Cardiac fibroblast (primary cell): Measurements from ENCODE around the gene TSPAN9.

Experiments used
- DNase-seq, 2 donors: peaks; one replicate each; pipeline versions ENCODE4 v3.0.0 to v3.0.0-alpha.2; 2010; ENCODE audit warnings: low read depth in 2 of 2
- H3K4me3 ChIP-seq, 2 donors: replicated peaks in 1 of 2; 1 replicate in 1 of 2; 2 replicates in 1 of 2; pipeline ENCODE4 v1.5.1; 2011; ENCODE audit warnings: low read depth in 2 of 2, low read length in 2 of 2, mild to moderate bottlenecking in 2 of 2, moderate library complexity in 1 of 2
- TF ChIP-seq, protein P1 (sequence below): IDR thresholded peaks from one replicate; pipeline ENCODE4 v1.5.1; 2011; ENCODE audit warnings: low read depth, mild to moderate bottlenecking, low read length, inconsistent platforms

TSPAN9 gene

DNA sequence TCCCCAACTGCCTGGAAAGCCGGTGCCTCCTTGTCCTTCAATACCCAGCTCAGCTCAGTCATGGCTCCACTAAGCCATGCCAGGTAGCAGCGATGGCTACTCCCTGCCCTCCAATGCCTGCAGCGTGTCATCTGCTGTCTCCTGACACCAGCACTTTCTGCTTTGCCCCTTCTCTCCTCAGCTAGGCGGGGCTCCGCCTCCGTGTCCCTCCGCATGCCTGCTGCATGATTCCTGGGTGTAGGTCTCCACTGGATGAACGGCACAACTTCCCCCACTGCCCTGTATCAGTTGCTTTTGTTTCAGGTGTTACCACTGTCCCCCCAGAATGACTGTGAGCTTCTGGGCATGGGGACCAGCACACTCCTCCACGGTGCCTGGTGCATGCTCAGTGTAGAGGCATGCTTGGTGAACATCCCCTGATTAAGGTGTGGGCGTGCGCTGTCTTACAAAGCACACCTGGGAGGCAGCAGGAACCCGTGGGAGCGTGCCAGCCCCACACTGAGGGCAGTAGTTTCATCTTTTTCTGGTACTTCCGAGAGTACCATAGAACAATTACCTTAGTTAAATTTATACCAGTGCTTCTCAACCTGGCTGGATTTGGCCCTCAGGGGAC lies 234.4 kb downstream of the TSPAN9 start:
- TF ChIP-seq, protein P1, sequence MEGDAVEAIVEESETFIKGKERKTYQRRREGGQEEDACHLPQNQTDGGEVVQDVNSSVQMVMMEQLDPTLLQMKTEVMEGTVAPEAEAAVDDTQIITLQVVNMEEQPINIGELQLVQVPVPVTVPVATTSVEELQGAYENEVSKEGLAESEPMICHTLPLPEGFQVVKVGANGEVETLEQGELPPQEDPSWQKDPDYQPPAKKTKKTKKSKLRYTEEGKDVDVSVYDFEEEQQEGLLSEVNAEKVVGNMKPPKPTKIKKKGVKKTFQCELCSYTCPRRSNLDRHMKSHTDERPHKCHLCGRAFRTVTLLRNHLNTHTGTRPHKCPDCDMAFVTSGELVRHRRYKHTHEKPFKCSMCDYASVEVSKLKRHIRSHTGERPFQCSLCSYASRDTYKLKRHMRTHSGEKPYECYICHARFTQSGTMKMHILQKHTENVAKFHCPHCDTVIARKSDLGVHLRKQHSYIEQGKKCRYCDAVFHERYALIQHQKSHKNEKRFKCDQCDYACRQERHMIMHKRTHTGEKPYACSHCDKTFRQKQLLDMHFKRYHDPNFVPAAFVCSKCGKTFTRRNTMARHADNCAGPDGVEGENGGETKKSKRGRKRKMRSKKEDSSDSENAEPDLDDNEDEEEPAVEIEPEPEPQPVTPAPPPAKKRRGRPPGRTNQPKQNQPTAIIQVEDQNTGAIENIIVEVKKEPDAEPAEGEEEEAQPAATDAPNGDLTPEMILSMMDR = no peak
- no peak overlapping the region for H3K4me3 ChIP-seq
- DNase-seq = no peak

DNA sequence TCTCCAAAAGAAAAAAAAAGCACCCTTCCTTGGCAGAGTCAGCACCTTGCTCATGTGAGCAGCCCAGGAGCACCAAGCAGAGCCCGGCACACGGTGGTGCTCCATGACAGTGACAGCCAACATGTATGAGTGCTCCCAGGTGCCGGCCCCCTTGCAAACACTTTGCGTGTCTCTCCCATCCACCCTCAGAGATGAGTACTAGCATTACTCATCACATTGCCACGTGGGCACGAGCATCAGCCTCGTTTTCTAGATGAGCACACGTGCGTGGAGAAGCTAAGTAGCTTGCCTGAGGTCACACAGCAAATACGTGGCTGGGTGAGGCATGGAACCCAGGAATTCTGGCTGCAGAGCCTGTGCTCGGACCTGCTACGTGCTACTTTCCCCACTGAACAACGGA lies 235.9 kb downstream of the TSPAN9 start:
- TF ChIP-seq, protein P1 = no peak
- H3K4me3 ChIP-seq = no peak overlapping the region
- peak in 1 of 2 donors; percentile 84 for DNase-seq

DNA sequence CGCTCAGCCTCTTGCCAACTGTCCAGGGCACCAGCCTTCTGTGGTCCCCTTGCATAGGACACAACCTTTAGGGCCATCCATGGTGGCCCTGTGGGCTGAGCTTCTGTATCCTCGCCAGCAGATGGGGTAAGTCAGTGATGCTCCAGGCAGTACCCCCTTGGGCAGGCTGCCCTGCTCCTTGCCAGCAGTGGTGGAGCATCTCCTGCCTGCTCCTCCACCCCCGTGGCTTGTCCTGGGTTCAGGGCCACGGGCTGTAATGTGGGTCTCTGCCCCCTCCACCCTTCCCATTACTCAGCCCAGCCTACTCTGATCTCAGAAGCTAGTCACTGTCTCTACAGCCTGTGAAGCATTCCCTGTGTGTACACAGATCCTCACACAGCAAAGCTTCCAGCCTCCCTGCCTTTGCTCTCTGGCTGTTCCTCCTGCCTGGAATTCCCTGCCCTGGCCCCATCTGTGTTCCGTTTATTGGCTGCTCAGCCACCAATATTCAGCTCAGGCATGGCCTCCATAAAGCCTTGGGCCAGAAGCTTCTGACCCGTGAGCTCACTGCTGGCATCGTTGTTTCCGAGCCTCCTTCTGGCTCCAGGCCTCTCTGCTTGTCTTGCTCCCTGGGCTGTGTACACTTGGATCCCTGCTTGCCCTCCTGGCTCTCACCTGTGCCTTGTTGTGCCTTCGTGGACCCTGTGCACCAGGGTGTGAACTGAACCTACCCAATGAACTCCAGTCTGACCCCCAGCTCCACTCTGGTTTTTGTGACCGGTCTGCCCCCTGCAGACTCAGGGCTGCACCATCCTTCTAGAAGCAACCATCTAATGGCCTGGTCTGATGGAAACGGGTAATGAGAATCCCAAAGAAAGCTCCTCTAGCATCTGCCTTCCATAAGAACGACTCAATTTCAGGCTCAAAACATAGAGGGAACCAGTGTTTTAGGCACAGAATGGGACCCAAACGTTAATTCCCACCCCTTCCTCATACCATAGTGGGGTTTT lies 236.8 kb downstream of the TSPAN9 start:
- peak; percentile 26 to 34 for DNase-seq

DNA sequence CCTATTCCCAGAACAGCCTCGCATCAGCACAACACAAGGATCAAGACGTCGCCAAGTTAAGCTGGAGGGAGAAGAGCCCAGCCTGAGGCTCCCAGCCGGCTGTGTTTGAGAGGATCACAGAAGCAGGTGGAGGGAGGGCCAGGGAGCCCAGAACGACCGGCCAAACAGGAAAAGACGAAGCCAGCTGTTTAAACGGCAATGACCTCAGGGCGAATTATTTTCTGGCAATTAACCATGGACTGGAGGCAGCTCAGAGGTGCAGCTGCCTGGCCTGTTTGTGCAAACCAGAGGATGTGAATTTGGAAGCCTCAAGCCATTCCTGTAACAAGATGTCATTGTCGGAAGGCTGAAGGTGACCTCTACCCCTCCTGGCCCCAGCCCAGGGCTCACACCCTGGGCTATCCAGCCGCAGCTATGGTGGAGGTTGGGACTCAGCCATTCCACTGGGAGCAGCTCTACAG lies 238.1 kb downstream of the TSPAN9 start:
- peak; percentile 67 to 70 for DNase-seq
- TF ChIP-seq, protein P1 = no peak

More for the DNA sequence above, 236.8 kb downstream of the TSPAN9 start:
- TF ChIP-seq, protein P1 = peak; percentile 43
- no peak overlapping the region for H3K4me3 ChIP-seq

DNA sequence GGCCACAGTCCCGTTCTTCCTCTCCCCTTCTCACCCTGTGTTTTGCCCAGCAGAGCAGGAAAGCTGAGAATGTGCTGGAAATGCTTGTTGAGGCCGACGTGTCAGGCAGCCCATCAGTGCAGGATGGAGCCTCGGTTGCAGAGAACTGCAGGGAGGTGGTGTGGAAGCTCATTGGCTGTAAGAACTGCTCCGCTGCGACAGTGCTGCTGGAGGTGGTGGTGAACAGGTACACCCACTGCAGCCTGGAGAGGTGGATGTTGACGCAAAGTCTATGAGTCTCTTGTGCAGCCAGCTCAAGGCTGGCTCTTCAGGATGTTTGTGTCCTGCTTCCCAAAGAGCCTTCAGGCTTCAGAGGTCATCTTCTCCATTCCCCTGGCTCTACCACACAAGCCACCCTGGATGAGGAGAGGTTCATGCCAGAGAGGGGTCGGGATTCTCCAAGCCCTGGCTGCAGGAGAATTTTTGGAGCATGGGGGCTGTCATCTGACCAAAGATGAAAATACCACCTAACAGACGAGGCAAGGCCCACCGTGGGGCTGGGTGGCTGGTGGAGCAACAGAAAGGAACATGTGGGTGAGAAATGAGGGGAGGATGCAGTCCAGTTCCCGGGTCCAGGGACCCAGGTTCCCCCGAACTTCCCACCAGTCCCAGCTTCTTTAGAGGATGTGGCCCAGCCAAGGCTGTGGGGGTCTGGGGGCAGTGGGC lies 239.7 kb downstream of the TSPAN9 start:
- DNase-seq = no peak
- no peak overlapping the region for H3K4me3 ChIP-seq
- TF ChIP-seq, protein P1 = no peak

More for the DNA sequence above, 238.1 kb downstream of the TSPAN9 start:
- H3K4me3 ChIP-seq = no peak overlapping the region

DNA sequence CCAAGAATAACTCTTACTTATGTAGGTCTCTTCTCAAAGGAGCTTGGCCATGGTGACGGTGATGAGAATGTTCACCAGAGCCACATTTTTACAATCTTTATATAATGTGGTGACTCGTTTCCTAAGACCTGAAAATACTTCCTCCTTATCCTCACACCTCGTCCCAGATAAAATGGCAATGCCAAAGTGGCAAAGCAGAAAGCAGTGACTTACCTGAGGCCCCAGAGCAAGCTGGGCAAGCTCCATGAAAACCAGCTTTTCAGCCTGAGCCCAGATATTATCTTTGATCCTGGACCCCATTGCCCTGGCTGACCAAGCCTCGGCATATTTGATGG lies 240.3 kb downstream of the TSPAN9 start:
- DNase-seq = no peak
- TF ChIP-seq, protein P1 = no peak
- no peak overlapping the region for H3K4me3 ChIP-seq
